Measurements from ENCODE around the gene KRT17.
"Not testable (repeated sequence)": the region's sequence is repeated elsewhere in the genome, so short reads cannot be mapped to it uniquely, and the experiment has no call there.

The KRT17 gene

DNA sequence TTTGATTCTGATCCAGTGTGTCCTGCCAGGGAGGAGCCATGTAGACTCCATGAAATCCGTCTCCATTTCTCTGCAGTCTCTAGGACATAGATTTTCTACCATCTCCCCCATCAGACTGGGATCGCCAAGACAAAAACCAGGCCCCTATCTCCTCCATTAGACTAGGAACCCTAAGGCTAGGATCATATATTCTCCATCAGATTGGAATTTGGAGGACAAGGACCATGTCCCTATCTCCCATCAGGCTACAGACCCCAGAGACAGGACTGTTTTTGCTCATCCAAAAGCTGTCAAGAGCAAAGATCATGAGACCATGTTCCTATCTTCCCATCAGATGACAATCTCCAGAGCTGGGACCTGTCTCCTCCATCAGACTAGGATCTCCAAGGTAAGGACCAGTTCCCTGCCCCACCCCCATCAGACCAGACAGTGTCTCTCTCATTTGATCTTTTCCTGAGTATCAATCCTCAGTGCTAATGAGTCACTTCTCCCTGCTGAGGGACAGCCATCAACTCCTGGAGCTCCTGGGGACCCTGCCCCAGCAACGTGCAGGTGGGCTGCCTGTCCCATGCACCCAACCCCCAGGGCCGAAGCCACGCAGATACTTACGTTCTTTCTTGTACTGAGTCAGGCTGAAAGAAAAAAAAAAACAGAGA, 4.3 kb downstream of the KRT17 start:
- not testable (repeated sequence) for H4K8ac ChIP-seq (ENCODE audit: low read depth, low read length); H3K4me2 ChIP-seq (ENCODE audit: insufficient read depth, low read length, poor library complexity, severe bottlenecking); H3K14ac ChIP-seq (ENCODE audit: low read length); H3K9ac ChIP-seq (ENCODE audit: low read depth, low read length, poor library complexity); H3K27me3 ChIP-seq (ENCODE audit: control insufficient read depth in 3 of 3, insufficient read depth in 3 of 3, low read depth in 1 of 3, low read length in 3 of 3); H2BK5ac ChIP-seq (ENCODE audit: low read length); H3K79me1 ChIP-seq (ENCODE audit: low read depth, low read length); H2BK12ac ChIP-seq (ENCODE audit: low read length); H3K9me3 ChIP-seq (replicated peaks in 1 of 2; ENCODE audit: control insufficient read depth in 2 of 2, insufficient read depth in 1 of 2, low read depth in 1 of 2, low read length in 2 of 2); DNase-seq (ENCODE audit: low spot score); H4K91ac ChIP-seq (ENCODE audit: low read depth, low read length, poor library complexity); H3K36me3 ChIP-seq (replicated peaks in 1 of 2; ENCODE audit: control insufficient read depth in 2 of 2, insufficient read depth in 2 of 2, low read length in 2 of 2); H3K4me3 ChIP-seq (ENCODE audit: low read length in 2 of 2); H3K4ac ChIP-seq (ENCODE audit: low read length); H3K18ac ChIP-seq (ENCODE audit: low read length); H2BK120ac ChIP-seq (ENCODE audit: low read depth, low read length); H2AFZ ChIP-seq (ENCODE audit: low read length); H3K23ac ChIP-seq (ENCODE audit: low read depth, low read length, poor library complexity); H3K27ac ChIP-seq (replicated peaks; ENCODE audit: low read length); H2BK15ac ChIP-seq (ENCODE audit: low read length)
- no CpG with 5 or more reads among the region's 6 CpGs for WGBS, 2 donors (ENCODE audit: extremely low coverage in 2 of 2, insufficient read length in 2 of 2, insufficient replicate concordance in 1 of 2)
- Histone ChIP-seq H2AK5ac (ENCODE audit: low read depth, low read length) (peak overlapping the region; percentile 46), H3K4me1 (ENCODE audit: control insufficient read depth in 2 of 2, insufficient read depth in 1 of 2, low read depth in 1 of 2, low read length in 2 of 2) (peaks cover 0 to 14% of the 10 kb centered on the region in 2 donors)

DNA sequence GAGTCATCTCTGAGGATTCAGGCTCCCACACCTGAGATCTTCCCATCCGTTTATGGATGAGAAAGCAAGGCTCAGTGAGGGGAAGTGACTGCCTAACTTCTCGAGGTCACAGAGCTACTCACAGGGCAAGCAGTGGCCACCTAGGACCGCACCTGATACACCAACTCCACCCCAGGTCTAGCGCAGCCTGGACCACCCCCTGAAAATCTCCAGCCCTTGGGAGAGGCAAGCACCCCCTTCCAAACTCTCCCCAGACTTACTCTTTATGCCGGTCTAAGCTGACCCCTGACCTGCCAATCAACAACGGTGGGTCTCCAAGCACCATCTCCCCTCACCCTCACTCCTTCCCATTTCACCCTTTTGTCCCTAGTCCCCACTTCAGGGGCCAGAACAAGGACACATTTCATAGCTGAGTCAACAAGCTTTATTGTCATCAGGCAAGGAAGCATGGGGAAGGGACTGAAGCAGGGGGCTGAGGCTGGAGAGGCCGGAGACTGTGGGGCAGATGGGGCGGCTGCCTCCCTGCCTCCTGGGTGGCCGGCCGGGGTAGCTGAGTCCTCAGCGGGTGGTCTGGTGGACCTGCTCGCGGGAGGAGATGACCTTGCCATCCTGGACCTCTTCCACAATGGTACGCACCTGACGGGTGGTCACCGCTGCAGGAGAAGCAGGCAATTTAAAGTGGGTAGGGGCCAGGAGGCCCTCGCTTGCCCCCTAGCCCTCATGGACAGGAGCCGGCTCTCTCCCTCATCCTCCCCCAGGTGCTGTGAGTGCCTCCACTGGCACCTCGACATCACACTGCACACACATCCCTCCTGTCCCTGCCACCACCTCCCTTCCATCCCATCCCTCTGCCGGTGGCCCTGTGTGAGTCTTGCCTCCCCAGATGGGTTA, 5.1 kb downstream of the KRT17 start:
- H3K9me3 ChIP-seq (replicated peaks in 1 of 2; ENCODE audit: control insufficient read depth in 2 of 2, insufficient read depth in 1 of 2, low read depth in 1 of 2, low read length in 2 of 2) = no peaks in the 10 kb centered on the region
- no peak for DNase-seq (ENCODE audit: low spot score)
- H2BK15ac ChIP-seq (ENCODE audit: low read length) = no peak overlapping the region
- H3K4me1 ChIP-seq (ENCODE audit: control insufficient read depth in 2 of 2, insufficient read depth in 1 of 2, low read depth in 1 of 2, low read length in 2 of 2) = peaks cover 0 to 14% of the 10 kb centered on the region in 2 donors
- no peak overlapping the region for H3K9ac ChIP-seq (ENCODE audit: low read depth, low read length, poor library complexity)
- H2BK12ac ChIP-seq (ENCODE audit: low read length) = peak overlapping the region; percentile 22
- H3K4me2 ChIP-seq (ENCODE audit: insufficient read depth, low read length, poor library complexity, severe bottlenecking) = no peak overlapping the region
- H3K4ac ChIP-seq (ENCODE audit: low read length) = no peak overlapping the region
- H3K27me3 ChIP-seq (ENCODE audit: control insufficient read depth in 3 of 3, insufficient read depth in 3 of 3, low read depth in 1 of 3, low read length in 3 of 3) = peaks cover 0 to 4% (median 0%) of the 10 kb centered on the region in 3 experiments
- H4K91ac ChIP-seq (ENCODE audit: low read depth, low read length, poor library complexity) = no peak overlapping the region
- H2AFZ ChIP-seq (ENCODE audit: low read length) = no peak overlapping the region
- H2BK5ac ChIP-seq (ENCODE audit: low read length) = no peak overlapping the region
- no peak overlapping the region for H3K14ac ChIP-seq (ENCODE audit: low read length)
- no peak overlapping the region for H2BK120ac ChIP-seq (ENCODE audit: low read depth, low read length)
- peak overlapping the region; percentile 34 for H3K23ac ChIP-seq (ENCODE audit: low read depth, low read length, poor library complexity)
- no peaks in the 10 kb centered on the region for H3K79me1 ChIP-seq (ENCODE audit: low read depth, low read length)
- H3K36me3 ChIP-seq (replicated peaks in 1 of 2; ENCODE audit: control insufficient read depth in 2 of 2, insufficient read depth in 2 of 2, low read length in 2 of 2) = no peaks in the 10 kb centered on the region
- H3K27ac ChIP-seq (replicated peaks; ENCODE audit: low read length) = no peak overlapping the region
- H3K4me3 ChIP-seq (ENCODE audit: low read length in 2 of 2) = no peak overlapping the region
- no peak overlapping the region for H4K8ac ChIP-seq (ENCODE audit: low read depth, low read length)
- peak overlapping the region; percentile 85 for H3K18ac ChIP-seq (ENCODE audit: low read length)
- peak overlapping the region; percentile 52 for H2AK5ac ChIP-seq (ENCODE audit: low read depth, low read length)
- WGBS, 2 donors (ENCODE audit: extremely low coverage in 2 of 2, insufficient read length in 2 of 2, insufficient replicate concordance in 1 of 2) = no CpG with 5 or more reads among the region's 20 CpGs

- Histone ChIP-seq H3K4ac (ENCODE audit: low read length) (no peak overlapping the region), H3K27me3 (ENCODE audit: control insufficient read depth in 3 of 3, insufficient read depth in 3 of 3, low read depth in 1 of 3, low read length in 3 of 3) (peaks cover 0 to 4% (median 0%) of the 10 kb centered on the region in 3 experiments), H3K36me3 (replicated peaks in 1 of 2; ENCODE audit: control insufficient read depth in 2 of 2, insufficient read depth in 2 of 2, low read length in 2 of 2) (no peaks in the 10 kb centered on the region), H2BK5ac (ENCODE audit: low read length) (peak overlapping the region; percentile 44), H3K4me1 (ENCODE audit: control insufficient read depth in 2 of 2, insufficient read depth in 1 of 2, low read depth in 1 of 2, low read length in 2 of 2) (peaks cover 0 to 14% of the 10 kb centered on the region in 2 donors), H3K23ac (ENCODE audit: low read depth, low read length, poor library complexity) (no peak overlapping the region), H3K9ac (ENCODE audit: low read depth, low read length, poor library complexity) (no peak overlapping the region), H4K91ac (ENCODE audit: low read depth, low read length, poor library complexity) (no peak overlapping the region), H3K4me3 (ENCODE audit: low read length in 2 of 2) (no peak overlapping the region), H2BK15ac (ENCODE audit: low read length) (peak overlapping the region; percentile 40), H3K27ac (replicated peaks; ENCODE audit: low read length) (no peak overlapping the region), H2AK5ac (ENCODE audit: low read depth, low read length) (no peak overlapping the region), H3K4me2 (ENCODE audit: insufficient read depth, low read length, poor library complexity, severe bottlenecking) (no peak overlapping the region), H2AFZ (ENCODE audit: low read length) (no peak overlapping the region), H2BK12ac (ENCODE audit: low read length) (peak overlapping the region; percentile 3), H2BK120ac (ENCODE audit: low read depth, low read length) (no peak overlapping the region), H3K79me1 (ENCODE audit: low read depth, low read length) (no peaks in the 10 kb centered on the region), H4K8ac (ENCODE audit: low read depth, low read length) (peak overlapping the region; percentile 17), H3K9me3 (replicated peaks in 1 of 2; ENCODE audit: control insufficient read depth in 2 of 2, insufficient read depth in 1 of 2, low read depth in 1 of 2, low read length in 2 of 2) (no peaks in the 10 kb centered on the region), H3K18ac (ENCODE audit: low read length) (peak overlapping the region; percentile 90), H3K14ac (ENCODE audit: low read length) (no peak overlapping the region)
- no CpG with 5 or more reads among the region's 13 CpGs for WGBS, 2 donors (ENCODE audit: extremely low coverage in 2 of 2, insufficient read length in 2 of 2, insufficient replicate concordance in 1 of 2)
- DNase-seq (ENCODE audit: low spot score) = no peak
Measured at GRCh38 chr17:41618341-41619035, 5.9 kb downstream of the KRT17 start.
